Natural killer cell (primary cell): ENCODE results near the gene COP1. TPM values are rescaled to one million over a fixed set of nuclear protein-coding genes. Genes with fewer than 3 reads are reported as not detected.

Source experiments
- ATAC-seq, 3 donors: fragments of 150-1000 bp in 2 of 3; fragments of 200-7000 bp in 1 of 3; cut with Tn5 transposase; 1 replicate in 1 of 3; 2 replicates in 2 of 3; pipeline ENCODE4 v1.10.0; 2021; ENCODE audit warnings: mild to moderate bottlenecking in 2 of 3, moderate library complexity in 2 of 3
- DNase-seq, 2 donors: peaks; one replicate each; pipeline versions ENCODE4 v3.0.0 to v3.0.0-alpha.2; 2013 to 2021; ENCODE audit warnings: mixed read lengths in 1 of 2
- H3K27ac ChIP-seq: one replicate; pipeline ENCODE4 v1.5.1; 2013; ENCODE audit warnings: mild to moderate bottlenecking, low read length
- H3K27me3 ChIP-seq: one replicate; pipeline ENCODE4 v1.6.1; 2013; ENCODE audit warnings: low read length; ENCODE audit not compliant: control insufficient read depth, insufficient read depth
- H3K36me3 ChIP-seq: one replicate; pipeline ENCODE4 v1.6.1; 2013; ENCODE audit warnings: low read length; ENCODE audit not compliant: control insufficient read depth, insufficient read depth
- H3K4me1 ChIP-seq: one replicate; pipeline ENCODE4 v1.6.1; 2013; ENCODE audit warnings: low read length; ENCODE audit not compliant: control insufficient read depth, insufficient read depth
- H3K4me3 ChIP-seq: one replicate; pipeline ENCODE4 v1.5.1; 2013; ENCODE audit warnings: low read length
- H3K9me3 ChIP-seq: one replicate; pipeline ENCODE4 v1.6.1; 2013; ENCODE audit warnings: low read length; ENCODE audit not compliant: control insufficient read depth, insufficient read depth
- H3K27ac Mint-ChIP-seq, 2 donors: one replicate each; pipeline ENCODE4 v1.8.0; 2022; ENCODE audit warnings: mild to moderate bottlenecking in 2 of 2, mixed read lengths in 2 of 2, moderate library complexity in 1 of 2
- H3K27me3 Mint-ChIP-seq, 2 donors: one replicate each; pipeline ENCODE4 v1.8.0; 2022; ENCODE audit warnings: low read depth in 2 of 2, mixed read lengths in 2 of 2
- H3K36me3 Mint-ChIP-seq: one replicate; pipeline ENCODE4 v1.8.0; 2022; ENCODE audit warnings: mixed read lengths
- H3K4me1 Mint-ChIP-seq, 2 donors: one replicate each; pipeline ENCODE4 v1.8.0; 2022; ENCODE audit warnings: mixed read lengths in 2 of 2
- H3K4me3 Mint-ChIP-seq: one replicate; pipeline ENCODE4 v1.8.0; 2022; ENCODE audit warnings: mild to moderate bottlenecking, moderate library complexity, mixed read lengths
- H3K9me3 Mint-ChIP-seq, 2 donors: one replicate each; pipeline ENCODE4 v1.8.0; 2022; ENCODE audit warnings: mixed read lengths in 2 of 2
- WGBS: methylation state at CpG from one replicate; pipeline ENCODE4 v1.1.7; 2013; ENCODE audit warnings: missing lambda C conversion rate; ENCODE audit not compliant: insufficient coverage; 5-methylcytosine and 5-hydroxymethylcytosine counted together
- intact Hi-C: fragments of 100-400 bp; cut with micrococcal nuclease; formaldehyde crosslinking; loops from one replicate; pipeline ENCODE4 v1.14.2; 2022
- total RNA-seq, 4 donors: library from RNA; stranded (reverse); fragments of 120-200 nt in 1 of 4; gene quantifications; one replicate each; pipeline versions ENCODE4 v1.2.3 to v1.2.4, GENCODE V29; 2013 to 2022
- TF ChIP-seq, protein P1 (sequence below): fragments of 200-600 bp; IDR thresholded peaks from one replicate; pipeline ENCODE4 v1.8.0; 2022; ENCODE audit warnings: antibody characterized with exemption

The COP1 gene
- total RNA-seq, 3 donors from 2014 or later (not counting 1 experiment from before 2014, with no cell fraction given) = 56.2 to 70.9 (median 60.9) TPM

DNA sequence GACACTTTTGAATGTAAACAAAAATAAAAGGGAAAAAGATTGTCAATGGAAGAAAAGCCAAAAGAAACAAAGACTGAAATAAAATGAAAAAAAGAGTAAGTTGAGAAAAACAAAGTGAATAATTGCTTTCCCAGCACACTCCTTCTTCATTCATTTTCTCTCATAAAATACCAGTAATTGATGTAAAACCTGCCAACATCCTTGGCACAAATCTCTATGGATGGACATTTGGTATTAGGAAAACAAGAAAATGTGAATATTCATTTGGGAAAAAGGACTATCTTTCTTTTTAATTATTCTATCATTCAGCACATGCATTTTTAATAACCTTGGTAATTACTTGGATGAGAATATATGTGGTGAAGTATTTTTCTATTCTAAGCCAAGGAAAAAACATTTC, 259.3 kb downstream of the COP1 start:
- Histone ChIP-seq H3K9me3 (no peaks in the 10 kb centered on the region), H3K4me1 (no peaks in the 10 kb centered on the region), H3K27ac (no peak overlapping the region), H3K4me3 (no peak overlapping the region), H3K27me3 (no peaks in the 10 kb centered on the region), H3K36me3 (peaks cover 35% of the 10 kb centered on the region)
- Mint-ChIP-seq H3K36me3 (peaks cover 18% of the 10 kb centered on the region), H3K27ac (no peak overlapping the region), H3K9me3 (peaks cover 0 to 4% of the 10 kb centered on the region in 2 donors), H3K4me1 (peaks cover 0 to 5% of the 10 kb centered on the region in 2 donors), H3K27me3 (no peaks in the 10 kb centered on the region), H3K4me3 (no peak overlapping the region)
- TF ChIP-seq, protein P1, sequence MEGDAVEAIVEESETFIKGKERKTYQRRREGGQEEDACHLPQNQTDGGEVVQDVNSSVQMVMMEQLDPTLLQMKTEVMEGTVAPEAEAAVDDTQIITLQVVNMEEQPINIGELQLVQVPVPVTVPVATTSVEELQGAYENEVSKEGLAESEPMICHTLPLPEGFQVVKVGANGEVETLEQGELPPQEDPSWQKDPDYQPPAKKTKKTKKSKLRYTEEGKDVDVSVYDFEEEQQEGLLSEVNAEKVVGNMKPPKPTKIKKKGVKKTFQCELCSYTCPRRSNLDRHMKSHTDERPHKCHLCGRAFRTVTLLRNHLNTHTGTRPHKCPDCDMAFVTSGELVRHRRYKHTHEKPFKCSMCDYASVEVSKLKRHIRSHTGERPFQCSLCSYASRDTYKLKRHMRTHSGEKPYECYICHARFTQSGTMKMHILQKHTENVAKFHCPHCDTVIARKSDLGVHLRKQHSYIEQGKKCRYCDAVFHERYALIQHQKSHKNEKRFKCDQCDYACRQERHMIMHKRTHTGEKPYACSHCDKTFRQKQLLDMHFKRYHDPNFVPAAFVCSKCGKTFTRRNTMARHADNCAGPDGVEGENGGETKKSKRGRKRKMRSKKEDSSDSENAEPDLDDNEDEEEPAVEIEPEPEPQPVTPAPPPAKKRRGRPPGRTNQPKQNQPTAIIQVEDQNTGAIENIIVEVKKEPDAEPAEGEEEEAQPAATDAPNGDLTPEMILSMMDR = no peak
- intact Hi-C loops = no loop called here
- DNase-seq (no peak), ATAC-seq (no peak)

DNA sequence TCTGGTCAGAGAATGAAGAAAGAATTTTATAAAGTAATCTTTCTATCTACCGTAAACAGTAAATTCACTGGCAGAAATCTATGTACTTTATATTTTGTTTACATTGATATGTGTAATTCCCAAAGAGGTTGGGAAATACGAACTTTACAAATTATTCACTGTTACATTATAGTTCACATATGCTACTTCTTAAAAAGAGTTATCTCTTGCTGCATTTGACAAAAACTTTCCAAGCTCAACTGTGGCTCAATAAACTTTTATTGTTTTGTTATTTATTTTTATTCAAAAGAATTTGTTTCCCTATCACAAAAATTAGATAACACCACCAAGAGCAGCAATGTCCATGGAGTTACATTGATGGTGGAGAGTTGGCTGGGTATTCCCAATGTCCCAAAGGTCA, 262.5 kb downstream of the COP1 start:
- ATAC-seq (no peak), DNase-seq (no peak)
- no CpG with 5 or more reads among the region's 2 CpGs for WGBS
- Histone ChIP-seq H3K4me1 (no peaks in the 10 kb centered on the region), H3K27ac (no peak overlapping the region), H3K36me3 (peaks cover 50% of the 10 kb centered on the region), H3K9me3 (no peaks in the 10 kb centered on the region), H3K27me3 (no peaks in the 10 kb centered on the region), H3K4me3 (no peak overlapping the region)
- no peaks in the 10 kb centered on the region for H3K27me3 Mint-ChIP-seq
- H3K4me1 Mint-ChIP-seq = peaks cover 0 to 5% of the 10 kb centered on the region in 2 donors
- no peak overlapping the region for H3K4me3 Mint-ChIP-seq
- peaks cover 15% of the 10 kb centered on the region for H3K36me3 Mint-ChIP-seq
- no peak overlapping the region for H3K27ac Mint-ChIP-seq
- intact Hi-C loops = no loop called here
- TF ChIP-seq, protein P1 = no peak
- no peaks in the 10 kb centered on the region for H3K9me3 Mint-ChIP-seq

DNA sequence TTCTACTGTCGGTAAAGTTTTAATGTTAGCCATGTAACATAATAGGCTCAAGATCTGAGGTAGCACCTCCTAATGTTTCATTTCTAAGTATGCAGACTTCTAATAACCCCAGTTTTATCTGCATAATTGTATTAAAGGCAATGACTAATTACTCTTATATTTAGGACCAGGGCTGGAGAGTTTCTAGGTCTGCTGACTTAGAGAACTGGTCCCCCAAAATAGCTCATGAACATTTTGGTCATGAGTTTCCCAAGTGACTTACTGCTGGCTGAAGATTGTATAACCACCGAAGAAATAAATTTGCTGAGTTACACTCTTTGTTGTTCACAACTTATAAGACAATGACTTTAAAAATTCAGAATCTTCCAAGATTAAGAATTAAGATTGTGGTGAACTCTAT, 265.9 kb downstream of the COP1 start:
- Mint-ChIP-seq H3K4me1 (no peaks in the 10 kb centered on the region), H3K36me3 (peaks cover 14% of the 10 kb centered on the region), H3K9me3 (no peaks in the 10 kb centered on the region), H3K27me3 (no peaks in the 10 kb centered on the region), H3K4me3 (no peak overlapping the region), H3K27ac (no peak overlapping the region)
- H3K4me3 ChIP-seq = no peak overlapping the region
- no peaks in the 10 kb centered on the region for H3K9me3 ChIP-seq
- intact Hi-C loops = no loop called here
- 100% methylated on average over 1 of the region's 2 CpGs for WGBS
- DNase-seq = no peak
- H3K36me3 ChIP-seq = peaks cover 38% of the 10 kb centered on the region
- H3K4me1 ChIP-seq = no peaks in the 10 kb centered on the region
- H3K27me3 ChIP-seq = no peaks in the 10 kb centered on the region
- H3K27ac ChIP-seq = no peak overlapping the region
- ATAC-seq = no peak
- TF ChIP-seq, protein P1 = no peak

DNA sequence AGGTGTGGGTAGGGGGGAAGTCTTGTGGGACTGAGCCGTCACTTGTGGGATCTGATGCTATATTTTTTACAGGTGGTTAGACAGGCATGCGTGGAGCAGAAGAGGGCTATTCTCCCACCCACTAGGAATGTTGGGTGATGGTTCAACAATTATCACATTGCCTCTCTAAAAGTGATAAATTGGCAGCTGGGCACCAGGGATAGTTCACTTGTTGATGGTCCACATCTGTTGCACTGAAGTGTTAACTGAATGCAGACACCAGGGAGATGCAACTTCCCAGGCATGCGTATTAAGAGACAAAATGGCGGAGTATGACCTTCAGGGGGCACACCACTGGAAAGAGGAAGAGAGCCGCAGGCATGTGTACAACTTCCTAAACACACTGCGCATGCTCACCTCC, 270.4 kb downstream of the COP1 start:
- ATAC-seq = no peak
- Histone ChIP-seq H3K36me3 (peaks cover 15% of the 10 kb centered on the region), H3K27me3 (no peaks in the 10 kb centered on the region), H3K27ac (no peak overlapping the region), H3K4me1 (no peaks in the 10 kb centered on the region), H3K4me3 (no peak overlapping the region), H3K9me3 (no peaks in the 10 kb centered on the region)
- Mint-ChIP-seq H3K4me3 (no peak overlapping the region), H3K36me3 (peaks cover 5% of the 10 kb centered on the region), H3K9me3 (no peaks in the 10 kb centered on the region), H3K27me3 (no peaks in the 10 kb centered on the region), H3K4me1 (no peaks in the 10 kb centered on the region), H3K27ac (no peak overlapping the region)
- over 99% methylated on average over 6 of the region's 6 CpGs for WGBS
- TF ChIP-seq, protein P1 = no peak
- DNase-seq = no peak
- intact Hi-C loops = no loop called here
